B cell (primary cell): Measurements from ENCODE around the gene APLF. TPM values are rescaled to one million over a fixed set of nuclear protein-coding genes. Genes with fewer than 3 reads are reported as not detected.

ENCODE experiments used
- ATAC-seq: fragments of 200-7000 bp; cut with Tn5 transposase; one replicate; pipeline ENCODE4 v1.10.0; 2021; ENCODE audit warnings: low read depth, mild to moderate bottlenecking, moderate number of reproducible peaks, moderate library complexity
- CTCF ChIA-PET: fragments of 350-600 bp; sonication (Branson Sonifier 250); formaldehyde crosslinking; loops from one replicate; lab custom pipeline; 2021; ENCODE audit warnings: antibody characterized with exemption, inconsistent platforms; lab: Charles Lee
- POLR2A ChIA-PET: fragments of 350-600 bp; sonication (Branson Sonifier 250); formaldehyde crosslinking; loops from one replicate; lab custom pipeline; 2021; ENCODE audit warnings: antibody characterized with exemption; lab: Charles Lee
- DNase-seq: peaks from one replicate; pipeline ENCODE4 v3.0.0; 2013
- H2AFZ ChIP-seq: 2 replicates; pipeline ENCODE4 v1.6.1; 2012; ENCODE audit warnings: mild to moderate bottlenecking, low read depth, low read length; ENCODE audit not compliant: insufficient read depth, poor library complexity, severe bottlenecking
- H3K27ac ChIP-seq, 2 donors: 1 replicate in 1 of 2; 2 replicates in 1 of 2; pipeline ENCODE4 v1.5.1; 2012 to 2013; ENCODE audit warnings: low read length in 2 of 2, mild to moderate bottlenecking in 2 of 2, moderate library complexity in 1 of 2
- H3K27me3 ChIP-seq, 4 experiments: fragments of 200-600 bp in 1 of 4; sonication (generic) in 1 of 4; replicated peaks in 1 of 4; 1 replicate in 2 of 4; 2 replicates in 2 of 4; pipeline versions ENCODE4 v1.6.1 to v1.7.0; 2013 to 2016; ENCODE audit warnings: low read length in 3 of 4, mild to moderate bottlenecking in 2 of 4, mixed read lengths in 1 of 4, moderate library complexity in 1 of 4; ENCODE audit not compliant: insufficient read depth in 4 of 4, control insufficient read depth in 3 of 4; ENCODE audit errors: control extremely low read depth in 1 of 4
- H3K36me3 ChIP-seq, 2 experiments: replicated peaks in 1 of 2; 1 replicate in 1 of 2; 2 replicates in 1 of 2; pipeline versions ENCODE4 v1.6.1 to v1.7.1; 2013; ENCODE audit warnings: low read length in 1 of 2; ENCODE audit not compliant: insufficient read depth in 2 of 2, control insufficient read depth in 1 of 2; ENCODE audit errors: control extremely low read depth in 1 of 2, extremely low read depth in 1 of 2
- H3K4me1 ChIP-seq, 2 donors: fragments of 200-600 bp in 1 of 2; sonication (generic) in 1 of 2; 1 replicate in 1 of 2; 2 replicates in 1 of 2; pipeline versions ENCODE4 v1.5.1 to v1.6.1; 2013 to 2017; ENCODE audit warnings: low read length in 2 of 2; ENCODE audit not compliant: control insufficient read depth in 2 of 2, insufficient read depth in 2 of 2
- H3K4me2 ChIP-seq: replicated peaks from 2 replicates; pipeline ENCODE3; 2012; ENCODE audit warnings: mild to moderate bottlenecking, low read depth, low read length; ENCODE audit not compliant: poor library complexity, severe bottlenecking
- H3K4me3 ChIP-seq, 5 experiments: fragments of 200-600 bp in 1 of 5; sonication (generic) in 1 of 5; 1 replicate in 3 of 5; 2 replicates in 2 of 5; pipeline versions ENCODE4 v1.5.1 to v1.7.0; 2011 to 2016; ENCODE audit warnings: low read length in 4 of 5, mild to moderate bottlenecking in 4 of 5, low read depth in 2 of 5, control low read depth in 1 of 5, moderate library complexity in 1 of 5; ENCODE audit not compliant: insufficient read depth in 1 of 5; ENCODE audit errors: control extremely low read depth in 1 of 5, extremely low read depth in 1 of 5
- H3K79me2 ChIP-seq: fragments of 200-600 bp; sonication (generic); one replicate; pipeline ENCODE4 v1.6.0; 2016; ENCODE audit warnings: low read length; ENCODE audit not compliant: control insufficient read depth, insufficient read depth
- H3K9ac ChIP-seq: fragments of 200-600 bp; sonication (generic); 2 replicates; pipeline ENCODE4 v1.6.1; 2017; ENCODE audit warnings: mild to moderate bottlenecking, low read length, moderate library complexity
- H3K9me3 ChIP-seq, 3 donors: one replicate each; pipeline versions ENCODE4 v1.6.1 to v1.7.1; 2013; ENCODE audit warnings: low read length in 2 of 3; ENCODE audit not compliant: control insufficient read depth in 2 of 3, insufficient read depth in 1 of 3; ENCODE audit errors: control extremely low read depth in 1 of 3
- H4K20me1 ChIP-seq: 2 replicates; pipeline ENCODE4 v1.6.0; 2012; ENCODE audit warnings: mild to moderate bottlenecking, low read length; ENCODE audit not compliant: insufficient read depth, control insufficient read depth, poor library complexity, severe bottlenecking
- H3K27ac Mint-ChIP-seq: one replicate; pipeline ENCODE4 v1.8.0; 2021; ENCODE audit warnings: mixed read lengths
- H3K27me3 Mint-ChIP-seq: one replicate; pipeline ENCODE4 v1.8.0; 2021; ENCODE audit warnings: mixed read lengths
- H3K4me1 Mint-ChIP-seq: one replicate; pipeline ENCODE4 v1.8.0; 2021; ENCODE audit warnings: mixed read lengths
- H3K4me3 Mint-ChIP-seq: one replicate; pipeline ENCODE4 v1.8.0; 2021; ENCODE audit warnings: mixed read lengths
- H3K9me3 Mint-ChIP-seq: one replicate; pipeline ENCODE4 v1.8.0; 2022; ENCODE audit warnings: mixed read lengths; ENCODE audit not compliant: insufficient read depth
- EZH2 ChIP-seq: IDR thresholded peaks from 2 replicates; pipeline ENCODE4 v1.6.1; 2012; ENCODE audit warnings: borderline replicate concordance, low read depth, mild to moderate bottlenecking, moderate library complexity, low read length; ENCODE audit not compliant: insufficient read depth, poor library complexity, severe bottlenecking
- WGBS: methylation state at CpG from one replicate; pipeline ENCODE4 v1.1.5; 2013; ENCODE audit warnings: missing lambda C conversion rate; ENCODE audit not compliant: insufficient coverage; 5-methylcytosine and 5-hydroxymethylcytosine counted together
- intact Hi-C: fragments of 100-400 bp; cut with micrococcal nuclease; formaldehyde crosslinking; loops from one replicate; pipeline ENCODE4 v1.10.0; 2022
- polyA plus RNA-seq: library from polyadenylated mRNA; depleted of rRNA; stranded (reverse); fragments of >200 nt; gene quantifications from 2 replicates; pipeline ENCODE4 v1.2.3, GENCODE V29; 2012
- total RNA-seq, 2 donors: library from RNA; stranded (reverse); fragments of 120-200 nt in 1 of 2; gene quantifications; 1 replicate in 1 of 2; 2 replicates in 1 of 2; pipeline versions ENCODE4 v1.2.3 to v1.2.4, GENCODE V29; 2013 to 2022
- TF ChIP-seq, protein P1 (sequence below): fragments of 200-600 bp; IDR thresholded peaks from one replicate; pipeline ENCODE4 v1.8.0; 2022; ENCODE audit warnings: antibody characterized with exemption, mild to moderate bottlenecking

The APLF gene
- total and polyA plus RNA-seq, 2 donors (not counting 1 experiment from before 2014, with no cell fraction given) = 1.3 to 6.3 TPM

DNA sequence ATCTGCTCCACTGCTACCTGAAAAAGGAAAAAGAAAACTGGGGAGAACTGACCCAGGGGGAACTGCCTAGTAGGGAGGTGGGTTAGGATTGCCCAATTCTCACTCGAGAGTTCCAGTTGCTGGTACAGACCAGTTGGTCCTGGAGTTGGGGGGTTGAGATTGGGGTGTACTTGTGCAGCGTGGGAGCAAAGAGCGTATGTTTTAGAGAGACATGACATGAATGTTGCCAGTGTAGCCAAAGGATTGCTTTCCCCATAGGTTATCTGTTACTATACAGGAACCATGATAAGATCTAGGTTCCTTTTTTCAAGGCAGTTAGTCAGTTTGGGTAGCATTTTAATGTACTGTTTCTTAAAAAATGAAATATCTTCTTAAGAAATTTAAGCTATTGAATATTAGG lies 68.6 kb downstream of the APLF start:
- intact Hi-C loops = no loop called here
- 43% methylated on average over 1 of the region's 3 CpGs for WGBS
- no peak for DNase-seq

DNA sequence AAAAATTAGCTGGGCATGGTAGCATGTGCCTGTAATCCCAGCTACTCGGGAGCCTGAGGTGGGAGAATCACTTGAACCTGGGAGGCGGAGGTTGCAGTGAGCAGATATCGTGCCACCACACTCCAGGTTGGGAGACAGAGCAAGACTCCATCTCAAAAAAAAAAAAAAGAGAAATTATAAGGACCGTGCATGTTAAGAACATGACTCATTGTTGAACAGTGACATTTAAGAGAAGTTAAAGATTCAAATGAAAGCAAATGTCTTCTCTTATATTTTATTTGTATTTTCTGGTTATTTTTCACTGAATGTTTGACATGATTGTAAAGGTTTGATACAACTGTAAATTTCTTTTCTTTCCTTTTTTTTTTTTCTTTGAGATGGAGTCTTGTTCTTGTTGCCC lies 69.6 kb downstream of the APLF start:
- TF ChIP-seq EZH2 = no peak
- TF ChIP-seq, protein P1, sequence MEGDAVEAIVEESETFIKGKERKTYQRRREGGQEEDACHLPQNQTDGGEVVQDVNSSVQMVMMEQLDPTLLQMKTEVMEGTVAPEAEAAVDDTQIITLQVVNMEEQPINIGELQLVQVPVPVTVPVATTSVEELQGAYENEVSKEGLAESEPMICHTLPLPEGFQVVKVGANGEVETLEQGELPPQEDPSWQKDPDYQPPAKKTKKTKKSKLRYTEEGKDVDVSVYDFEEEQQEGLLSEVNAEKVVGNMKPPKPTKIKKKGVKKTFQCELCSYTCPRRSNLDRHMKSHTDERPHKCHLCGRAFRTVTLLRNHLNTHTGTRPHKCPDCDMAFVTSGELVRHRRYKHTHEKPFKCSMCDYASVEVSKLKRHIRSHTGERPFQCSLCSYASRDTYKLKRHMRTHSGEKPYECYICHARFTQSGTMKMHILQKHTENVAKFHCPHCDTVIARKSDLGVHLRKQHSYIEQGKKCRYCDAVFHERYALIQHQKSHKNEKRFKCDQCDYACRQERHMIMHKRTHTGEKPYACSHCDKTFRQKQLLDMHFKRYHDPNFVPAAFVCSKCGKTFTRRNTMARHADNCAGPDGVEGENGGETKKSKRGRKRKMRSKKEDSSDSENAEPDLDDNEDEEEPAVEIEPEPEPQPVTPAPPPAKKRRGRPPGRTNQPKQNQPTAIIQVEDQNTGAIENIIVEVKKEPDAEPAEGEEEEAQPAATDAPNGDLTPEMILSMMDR = no peak
- intact Hi-C loops = no loop called here
- Histone ChIP-seq H4K20me1 (no peaks in the 10 kb centered on the region), H3K27ac (no peak overlapping the region), H3K4me3 (no peak overlapping the region), H3K36me3 (no peaks in the 10 kb centered on the region), H3K4me1 (no peaks in the 10 kb centered on the region), H3K27me3 (no peaks in the 10 kb centered on the region), H3K9me3 (peaks cover 0 to under 1% (median 0%) of the 10 kb centered on the region in 3 donors), H3K79me2 (no peaks in the 10 kb centered on the region), H2AFZ (no peak overlapping the region), H3K9ac (no peak overlapping the region), H3K4me2 (no peak overlapping the region)
- no CpG with 5 or more reads among the region's 4 CpGs for WGBS
- ChIA-PET POLR2A (no interaction called here), CTCF (no interaction called here)
- no peak overlapping the region for H3K4me3 Mint-ChIP-seq
- ATAC-seq (no peak), DNase-seq (no peak)
- H3K27me3 Mint-ChIP-seq = no peaks in the 10 kb centered on the region
- no peaks in the 10 kb centered on the region for H3K4me1 Mint-ChIP-seq
- H3K27ac Mint-ChIP-seq = no peak overlapping the region
- no peaks in the 10 kb centered on the region for H3K9me3 Mint-ChIP-seq

More for the DNA sequence above, 68.6 kb downstream of the APLF start:
- H3K27ac ChIP-seq = no peak overlapping the region
- TF ChIP-seq, protein P1 = no peak
- TF ChIP-seq EZH2 = no peak
- ChIA-PET CTCF (interaction anchor here (1.5 kb wide), 1 partner anchor 60 kb away, joined by 3 read pairs; no protein-coding TSS in a partner anchor), POLR2A (interaction anchor here (0.5 kb wide), 1 partner anchor 288 kb away, joined by 3 read pairs; no protein-coding TSS in a partner anchor)
- H3K27me3 Mint-ChIP-seq = no peaks in the 10 kb centered on the region
- H3K36me3 ChIP-seq = no peaks in the 10 kb centered on the region
- H4K20me1 ChIP-seq = no peaks in the 10 kb centered on the region
- H3K9ac ChIP-seq = no peak overlapping the region
- H3K27ac Mint-ChIP-seq = no peak overlapping the region
- no peaks in the 10 kb centered on the region for H3K79me2 ChIP-seq
- no peaks in the 10 kb centered on the region for H3K9me3 ChIP-seq
- H3K27me3 ChIP-seq = no peaks in the 10 kb centered on the region
- H3K4me3 Mint-ChIP-seq = no peak overlapping the region
- H2AFZ ChIP-seq = no peak overlapping the region
- no peaks in the 10 kb centered on the region for H3K4me1 Mint-ChIP-seq
- no peak overlapping the region for H3K4me3 ChIP-seq
- H3K9me3 Mint-ChIP-seq = no peaks in the 10 kb centered on the region
- H3K4me1 ChIP-seq = no peaks in the 10 kb centered on the region
- ATAC-seq = no peak
- H3K4me2 ChIP-seq = no peak overlapping the region
